Calu3 (cell line): ENCODE measurements around the gene LKAAEAR1. TPM values are rescaled to one million over a fixed set of nuclear protein-coding genes. Genes with fewer than 3 reads are reported as not detected.

Experiments used
- BruUV-seq: library from RNA; stranded (reverse); fragments of 400-500 nt; replicated peaks from 2 replicates; lab custom pipeline; 2021; lab: Mats Ljungman, UMichigan
- CTCF ChIA-PET: fragments of 300-600 bp; sonication (Branson Sonifier 250); formaldehyde crosslinking; loops from one replicate; lab custom pipeline; 2022; ENCODE audit warnings: antibody characterized with exemption; lab: Charles Lee
- DNase-seq: peaks from one replicate; pipeline ENCODE4 v3.0.0; 2022
- H3K27ac Mint-ChIP-seq: one replicate; pipeline ENCODE4 v1.8.0; 2022; ENCODE audit warnings: mixed read lengths; ENCODE audit not compliant: unreplicated experiment
- H3K27me3 Mint-ChIP-seq: one replicate; pipeline ENCODE4 v1.8.0; 2022; ENCODE audit warnings: mixed read lengths; ENCODE audit not compliant: unreplicated experiment
- H3K36me3 Mint-ChIP-seq: one replicate; pipeline ENCODE4 v1.8.0; 2022; ENCODE audit warnings: mild to moderate bottlenecking, moderate library complexity, mixed read lengths; ENCODE audit not compliant: insufficient read depth, unreplicated experiment
- H3K4me1 Mint-ChIP-seq: one replicate; pipeline ENCODE4 v1.8.0; 2022; ENCODE audit warnings: mild to moderate bottlenecking, low read depth, mixed read lengths; ENCODE audit not compliant: unreplicated experiment
- H3K4me3 Mint-ChIP-seq: one replicate; pipeline ENCODE4 v1.8.0; 2022; ENCODE audit warnings: mild to moderate bottlenecking, low read depth, moderate library complexity, mixed read lengths; ENCODE audit not compliant: unreplicated experiment
- H3K9me3 Mint-ChIP-seq: one replicate; pipeline ENCODE4 v1.8.0; 2022; ENCODE audit warnings: low read depth, mixed read lengths; ENCODE audit not compliant: unreplicated experiment
- CTCF ChIP-seq: fragments of 200-600 bp; IDR thresholded peaks from one replicate; pipeline ENCODE4 v1.8.0; 2022; ENCODE audit warnings: antibody characterized with exemption; ENCODE audit not compliant: unreplicated experiment
- intact Hi-C: fragments of 100-400 bp; cut with micrococcal nuclease; formaldehyde crosslinking; loops from one replicate; pipeline ENCODE4 v1.10.0; 2022; ENCODE audit not compliant: unreplicated experiment
- total RNA-seq: library from RNA; stranded (reverse); gene quantifications from 2 replicates; pipeline ENCODE4 v1.2.3, GENCODE V29; 2022

The LKAAEAR1 gene
- total RNA-seq, 1 experiment from 2014 or later: not detected

- intact Hi-C loops: no loop called here
Observed at GRCh38 chr20:64074184-64074789, 9.9 kb downstream of the LKAAEAR1 start.

GRCh38 chr20:64073476-64074183 is 10.6 kb downstream of the LKAAEAR1 start:
- CTCF ChIA-PET: interaction anchor here (0.6 to 1.9 kb wide), 3 partner anchors 10 to 100 kb away, joined by 3 to 5 read pairs (median 3); no protein-coding TSS in a partner anchor
- H3K4me1 Mint-ChIP-seq: peaks cover 9% of the 10 kb centered on the region
- H3K4me3 Mint-ChIP-seq: no peak overlapping the region
- no peak for TF ChIP-seq CTCF
- no peaks in the 10 kb centered on the region for H3K27me3 Mint-ChIP-seq
- H3K9me3 Mint-ChIP-seq: no peaks in the 10 kb centered on the region
- intact Hi-C loops: no loop called here
- peaks cover 19% of the 10 kb centered on the region for H3K36me3 Mint-ChIP-seq
- DNase-seq: no peak
- H3K27ac Mint-ChIP-seq: no peak overlapping the region
- BruUV-seq: no TSS peak

More at GRCh38 chr20:64074184-64074789, 9.9 kb downstream of the LKAAEAR1 start:
- no peak for TF ChIP-seq CTCF
- Mint-ChIP-seq H3K4me3 (no peak overlapping the region), H3K36me3 (peaks cover 25% of the 10 kb centered on the region), H3K9me3 (no peaks in the 10 kb centered on the region), H3K27ac (no peak overlapping the region), H3K27me3 (no peaks in the 10 kb centered on the region), H3K4me1 (peaks cover 16% of the 10 kb centered on the region)
- DNase-seq: no peak
- BruUV-seq: no TSS peak
- CTCF ChIA-PET: interaction anchor here (0.6 to 1.9 kb wide), 4 partner anchors 9 to 100 kb away, joined by 3 to 5 read pairs (median 4); no protein-coding TSS in a partner anchor

- no TSS peak for BruUV-seq
- CTCF ChIA-PET: interaction anchor here (1.9 kb wide), 1 partner anchor 11 kb away, joined by 5 read pairs; no protein-coding TSS in a partner anchor
Observed at GRCh38 chr20:64072498-64073063, 11.6 kb downstream of the LKAAEAR1 start.

More at GRCh38 chr20:64072498-64073063, 11.6 kb downstream of the LKAAEAR1 start:
- Mint-ChIP-seq H3K4me1 (no peaks in the 10 kb centered on the region), H3K27me3 (no peaks in the 10 kb centered on the region), H3K4me3 (no peak overlapping the region), H3K9me3 (no peaks in the 10 kb centered on the region), H3K27ac (peak overlapping the region; percentile 12), H3K36me3 (peaks cover 19% of the 10 kb centered on the region)
- no peak for TF ChIP-seq CTCF
- intact Hi-C loops: no loop called here
- DNase-seq: no peak
